ENCODE data around the gene ITPR1.

Gene ITPR1

DNA sequence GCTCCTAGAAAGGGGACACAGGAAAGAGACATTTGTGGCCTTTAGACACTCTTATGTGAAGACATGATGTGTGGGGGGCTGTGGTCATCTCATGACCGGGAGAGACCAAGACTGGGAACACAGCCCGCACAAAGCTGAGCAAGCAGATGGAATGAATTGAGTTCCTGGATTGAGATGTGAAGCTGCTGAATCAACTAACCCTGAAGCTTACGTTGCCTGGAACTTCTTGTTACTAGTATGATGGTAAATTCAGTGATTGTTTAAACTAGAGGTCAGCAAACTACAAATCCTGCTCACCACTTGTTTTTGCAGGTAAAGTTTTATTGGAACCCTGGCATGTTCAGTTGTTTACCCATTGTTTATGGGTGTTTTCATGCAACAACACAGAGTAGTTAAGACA is 402.7 kb downstream of the ITPR1 start:
- WGBS (ENCODE audit: insufficient coverage), result 91% methylated on average over 1 of the region's 3 CpGs
- POLR2A ChIA-PET, result no interaction called here

More for the DNA sequence above, 402.7 kb downstream of the ITPR1 start:
- CTCF ChIA-PET, result interaction anchor here (1.6 to 3.6 kb wide), 3 partner anchors 10 to 175 kb away, joined by 4 to 19 read pairs (median 6); no protein-coding TSS in a partner anchor
- Histone ChIP-seq H3K4me3 (ENCODE audit: control insufficient read depth in 1 of 7, extremely low read depth in 1 of 7, insufficient read depth in 4 of 7, low read depth in 2 of 7, low read length in 6 of 7) (no peak overlapping the region), H3K9me3 (ENCODE audit: control extremely low read depth in 1 of 5, control insufficient read depth in 4 of 5, insufficient read depth in 2 of 5, low read depth in 1 of 5, low read length in 4 of 5) (no peaks in the 10 kb centered on the region), H3K4me1 (ENCODE audit: control extremely low read depth in 1 of 4, control insufficient read depth in 4 of 4, insufficient read depth in 4 of 4, low read length in 3 of 4) (peaks cover 0 to 8% (median 0%) of the 10 kb centered on the region in 4 experiments), H3K36me3 (ENCODE audit: control insufficient read depth in 4 of 4, insufficient read depth in 4 of 4, low read length in 3 of 4) (no peaks in the 10 kb centered on the region), H3K27ac (ENCODE audit: insufficient read depth in 1 of 2, low read depth in 1 of 2, low read length in 2 of 2, poor library complexity in 1 of 2, severe bottlenecking in 2 of 2) (no peak overlapping the region), H3K27me3 (replicated peaks in 2 of 5; ENCODE audit: control insufficient read depth in 4 of 5, insufficient read depth in 5 of 5, low read length in 4 of 5) (no peaks in the 10 kb centered on the region)
- no peak for DNase-seq
